GM11168 (cell line): ENCODE measurements around the gene ALDH1A1.
"Not testable (repeated sequence)": the region's sequence is repeated elsewhere in the genome, so short reads cannot be mapped to it uniquely, and the experiment has no call there.

Experiments
- in situ Hi-C: fragments of 300-500 bp; cut with MboI; formaldehyde crosslinking; loops from one replicate; pipeline ENCODE4 v1.12.0; 2022; ENCODE audit warnings: low sequenced_read_pairs; ENCODE audit not compliant: unreplicated experiment

The ALDH1A1 gene

GRCh38 chr9:72946318-72946717, 6.5 kb downstream of the ALDH1A1 start:
- in situ Hi-C loops: no loop called here

GRCh38 chr9:72945391-72945790, 7.5 kb downstream of the ALDH1A1 start:
- in situ Hi-C loops: no loop called here

GRCh38 chr9:72943844-72944462, 8.9 kb downstream of the ALDH1A1 start:
- in situ Hi-C loops: no loop called here

- in situ Hi-C loops: no loop called here
These were observed 10.4 kb downstream of the ALDH1A1 start for GRCh38 chr9:72942451-72942850.

GRCh38 chr9:72939581-72939980, 13.3 kb downstream of the ALDH1A1 start:
- in situ Hi-C loops: not testable (repeated sequence)

GRCh38 chr9:72937545-72937944, 15.3 kb downstream of the ALDH1A1 start:
- in situ Hi-C loops: no loop called here

GRCh38 chr9:72936679-72937078, 16.2 kb downstream of the ALDH1A1 start:
- in situ Hi-C loops: no loop called here

GRCh38 chr9:72936266-72936665, 16.6 kb downstream of the ALDH1A1 start:
- in situ Hi-C loops: no loop called here

GRCh38 chr9:72935595-72935994, 17.3 kb downstream of the ALDH1A1 start:
- in situ Hi-C loops: no loop called here

- in situ Hi-C loops: no loop called here
These were observed 18.9 kb downstream of the ALDH1A1 start for GRCh38 chr9:72933730-72934665.

GRCh38 chr9:72932619-72933018, 20.2 kb downstream of the ALDH1A1 start:
- in situ Hi-C loops: no loop called here

GRCh38 chr9:72931897-72932296, 21.0 kb downstream of the ALDH1A1 start:
- in situ Hi-C loops: no loop called here

- in situ Hi-C loops: no loop called here
These were observed 21.4 kb downstream of the ALDH1A1 start for GRCh38 chr9:72931437-72931836.

GRCh38 chr9:72930828-72931227, 22.0 kb downstream of the ALDH1A1 start:
- in situ Hi-C loops: no loop called here

GRCh38 chr9:72929542-72929941, 23.3 kb downstream of the ALDH1A1 start:
- in situ Hi-C loops: no loop called here

- in situ Hi-C loops: no loop called here
These were observed 24.8 kb downstream of the ALDH1A1 start for GRCh38 chr9:72928042-72928507.

- in situ Hi-C loops: no loop called here
These were observed 26.3 kb downstream of the ALDH1A1 start for GRCh38 chr9:72926506-72926905.

- in situ Hi-C loops: no loop called here
These were observed 27.0 kb downstream of the ALDH1A1 start for GRCh38 chr9:72925891-72926290.

- in situ Hi-C loops: no loop called here
These were observed 27.6 kb downstream of the ALDH1A1 start for GRCh38 chr9:72925126-72925789.

- in situ Hi-C loops: no loop called here
These were observed 28.6 kb downstream of the ALDH1A1 start for GRCh38 chr9:72924154-72924790.
